ENCODE measurements around the gene ARHGEF11. TPM values are rescaled to one million over a fixed set of nuclear protein-coding genes. Genes with fewer than 3 reads are reported as not detected.

The ARHGEF11 gene
- total RNA-seq (2021; ENCODE audit: unreplicated experiment), result 55.5 TPM
- 44.3 TPM for polyA plus RNA-seq (2012; ENCODE audit: insufficient read length)
- Bru-seq, nascent RNA, result percentile 86 among the genes with signal in this experiment
- BruChase-seq, experiment 1, labeled RNA remaining after a 2-hour chase, result percentile 86 among the genes with signal in this experiment
- BruChase-seq, experiment 2, labeled RNA remaining after a 6-hour chase, result percentile 90 among the genes with signal in this experiment
- long read RNA-seq, full-length matches to known transcripts, result 4 of 102 reads
- long read RNA-seq, partial matches to known transcripts, result 87 of 102 reads
- long read RNA-seq, other reads (novel, unspliced or antisense), result 11 of 102 reads

DNA sequence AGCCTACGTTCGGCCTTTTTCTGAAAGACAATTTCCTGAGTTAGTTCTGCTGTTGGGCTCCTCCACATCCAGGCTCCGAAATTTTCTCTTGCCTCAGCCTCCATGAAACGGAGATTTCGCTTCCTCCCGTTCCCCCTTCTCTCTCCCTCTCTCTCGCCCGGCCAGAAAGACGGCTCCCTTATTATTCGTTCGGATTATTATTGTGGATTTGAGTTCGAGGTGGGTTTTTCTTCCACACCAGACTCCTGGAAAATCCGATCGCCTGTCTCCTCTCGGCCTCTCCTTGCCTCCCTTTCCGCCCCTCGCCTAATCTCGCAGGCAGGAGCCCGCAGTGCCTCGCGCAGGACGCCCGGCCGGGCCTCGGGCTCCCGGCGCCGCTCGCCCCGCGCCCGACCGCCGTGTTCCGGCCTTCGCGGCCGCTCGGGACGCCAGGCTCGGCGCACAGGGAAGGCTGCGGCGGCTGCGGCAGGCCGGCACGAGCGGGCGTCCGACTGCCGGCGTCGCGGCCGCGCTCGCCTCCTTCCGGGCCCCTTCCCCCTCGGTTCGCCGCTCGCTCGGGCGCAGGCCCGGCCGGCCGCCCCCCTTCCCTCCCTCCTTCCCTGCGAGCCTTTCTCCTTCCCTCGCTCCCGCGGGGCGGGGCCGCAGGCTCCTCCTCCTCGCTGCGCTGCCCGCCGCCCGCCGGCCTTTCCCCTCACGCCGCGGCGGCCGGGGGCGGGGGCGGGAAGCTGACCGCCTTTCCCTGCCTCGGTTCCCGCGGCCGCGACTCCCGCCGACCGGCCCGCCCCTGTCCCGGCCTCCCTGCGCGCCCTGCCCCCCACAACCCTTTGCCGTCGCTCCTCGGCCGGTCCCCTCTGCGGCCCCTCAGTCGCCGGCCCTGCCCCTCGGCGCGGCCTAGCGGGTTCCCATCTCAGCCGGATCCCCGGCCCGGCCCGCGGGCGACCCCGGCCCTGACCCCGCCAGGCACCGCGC lies at the start of gene ARHGEF11:
TSS of gene ARHGEF11 (minus strand) at position 493 of the 969 bp plus-strand sequence. CDS start 1,412 bp downstream, outside the sequence.
- H3K27ac ChIP-seq (ENCODE audit: low read length), result peak within 1 kb of the TSS; percentile 98
- no TSS peak for BruUV-seq (replicated peaks)

More for the DNA sequence above, at the start of gene ARHGEF11:
- in situ Hi-C loops (cut with HindIII; ENCODE audit: low pct_unique_long_range_greater_than_20kb, low sequenced_read_pairs), result no loop called here
- ATAC-seq (peak; percentile 96), DNase-seq (ENCODE audit: low read depth, low spot score) (no peak)
- Histone ChIP-seq H3K36me3 (ENCODE audit: control insufficient read depth, insufficient read depth, low read length) (peaks cover 4% of the 10 kb centered on the region; the same call in 1 of the 2 replicates), H3K4me3 (ENCODE audit: low read depth in 2 of 2, low read length in 2 of 2) (peak within 1 kb of the TSS; percentile 75 to 93), H3K4me1 (ENCODE audit: control insufficient read depth, insufficient read depth, low read length) (peaks cover 28% of the 10 kb centered on the region), H3K9me3 (ENCODE audit: control insufficient read depth, insufficient read depth, low read depth, low read length) (no peaks in the 10 kb centered on the region), H3K27me3 (ENCODE audit: control insufficient read depth, insufficient read depth, low read length) (no peaks in the 10 kb centered on the region)
- ChIA-PET POLR2A (interaction anchor here (0.6 to 0.7 kb wide), 6 partner anchors 19 to 317 kb away, joined by 3 to 5 read pairs (median 3); partner anchors contain the start of gene METTL25B), CTCF (interaction anchor here (0.6 kb wide), 1 partner anchor 1699 kb away, joined by 3 read pairs; no protein-coding TSS in a partner anchor)
- intact Hi-C loops (cut with micrococcal nuclease; ENCODE audit: unreplicated experiment), result no loop called here
- no peak; the same call in 1 of the 2 replicates for TF ChIP-seq SIN3A (IDR thresholded peaks at IDR 0.05; ENCODE audit: borderline replicate concordance, insufficient read depth, low read depth, low read length)
- TF ChIP-seq CTCF (IDR thresholded peaks at IDR 0.05), result no peak
- TF ChIP-seq TCF7L2 (IDR thresholded peaks at IDR 0.05; ENCODE audit: low read depth, low read length), result peak; percentile 31; the same call in 1 of the 2 replicates
- no peak; the same call in none of the 2 replicates for TF ChIP-seq POLR2AphosphoS5 (IDR thresholded peaks at IDR 0.05; ENCODE audit: low read depth, low read length)
- TF ChIP-seq REST (IDR thresholded peaks at IDR 0.05; ENCODE audit: insufficient read depth in 1 of 2, low read depth in 2 of 2, low read length in 1 of 2), result no peak
